ENCODE data around the gene NDUFAB1. TPM values are rescaled to one million over a fixed set of nuclear protein-coding genes. Genes with fewer than 3 reads are reported as not detected.
"Not testable (repeated sequence)": the region's sequence is repeated elsewhere in the genome, so short reads cannot be mapped to it uniquely, and the experiment has no call there.

The NDUFAB1 gene
- total and polyA plus RNA-seq, 2 donors from 2014 or later: 66.6 to 374 TPM

DNA sequence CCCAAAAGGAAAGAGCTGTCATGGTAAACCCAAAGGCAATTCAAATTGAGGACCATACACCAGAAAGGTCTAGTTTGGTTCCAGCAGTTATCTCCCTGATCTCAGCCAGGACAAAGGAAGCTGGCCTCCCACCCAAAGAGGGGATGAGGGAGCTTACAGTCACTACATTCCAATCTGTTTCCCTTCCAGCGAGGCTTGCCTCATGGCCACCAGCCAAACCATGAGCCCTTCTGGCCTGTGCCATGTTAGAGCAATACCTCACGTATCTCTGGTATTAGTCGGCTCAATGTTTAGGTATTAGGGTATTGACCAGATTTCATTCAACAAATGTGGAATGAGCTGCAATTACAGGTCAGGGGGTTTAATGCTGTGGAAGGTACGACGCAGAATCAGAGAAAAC, 8.4 kb downstream of the NDUFAB1 start:
- DNase-seq (no peak), FAIRE-seq (no peak)
- Histone ChIP-seq H3K9ac (ENCODE audit: low read length in 3 of 3) (no peak overlapping the region), H3K27ac (ENCODE audit: low read depth in 2 of 2, low read length in 2 of 2) (no peak overlapping the region), H3K27me3 (ENCODE audit: control insufficient read depth, insufficient read depth, low read length) (no peaks in the 10 kb centered on the region), H3K9me3 (ENCODE audit: control insufficient read depth in 2 of 3, insufficient read depth in 1 of 3, low read length in 3 of 3) (no peaks in the 10 kb centered on the region), H3K4me1 (ENCODE audit: control insufficient read depth in 2 of 3, insufficient read depth in 2 of 3, low read depth in 1 of 3, low read length in 3 of 3) (no peaks in the 10 kb centered on the region), H3K4me3 (ENCODE audit: low read length in 3 of 3) (no peak overlapping the region), H3K36me3 (ENCODE audit: control insufficient read depth in 2 of 3, insufficient read depth in 3 of 3, low read length in 3 of 3) (peaks cover 7 to 59% (median 41%) of the 10 kb centered on the region in 3 donors)
- no peak for TF ChIP-seq CTCF (IDR thresholded peaks at IDR 0.05; ENCODE audit: borderline replicate concordance, extremely low read depth, insufficient read depth)
- intact Hi-C loops (cut with DNase I): no loop called here

DNA sequence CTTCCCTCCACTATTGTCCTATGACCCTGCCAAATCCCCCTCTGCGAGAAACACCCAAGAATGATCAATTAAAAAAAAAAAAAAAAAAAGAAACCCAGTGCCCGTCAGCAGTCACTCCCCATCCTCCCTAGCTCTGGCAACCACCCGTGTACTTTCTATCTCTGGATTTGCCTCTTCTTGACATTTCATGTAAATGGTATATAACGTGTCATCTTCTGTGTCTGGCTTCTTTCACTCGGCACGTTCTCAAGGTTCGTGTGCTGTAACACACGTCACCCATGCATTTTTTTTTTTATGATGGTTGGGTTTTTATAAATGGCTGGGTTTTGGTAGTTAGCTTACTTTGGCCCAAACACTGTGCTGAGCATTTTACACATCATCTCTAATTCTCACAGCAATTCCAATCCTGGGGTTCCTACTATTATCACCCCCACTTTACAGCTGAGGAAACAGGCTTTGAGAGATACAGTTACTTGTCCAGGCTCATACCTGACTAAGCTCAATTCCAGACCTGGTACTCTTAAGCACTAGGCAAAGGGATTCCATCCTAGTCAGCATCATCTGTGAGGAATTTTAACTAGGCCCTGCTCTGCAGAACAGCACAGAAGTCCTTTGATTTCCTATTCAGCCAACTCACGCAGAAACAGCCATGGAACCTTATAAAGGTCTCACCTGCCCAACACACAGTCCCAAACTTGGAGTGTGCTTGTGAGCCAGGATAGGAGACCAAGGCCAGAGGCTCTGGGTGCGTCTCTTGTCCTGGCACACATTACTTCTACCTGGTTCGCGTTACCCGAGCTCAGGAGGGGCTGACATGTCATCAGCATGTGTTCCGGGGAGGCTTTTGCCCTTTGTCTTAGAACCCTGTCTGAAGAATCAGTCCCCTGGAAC, 11.7 kb downstream of the NDUFAB1 start:
- TF ChIP-seq CTCF (IDR thresholded peaks at IDR 0.05; ENCODE audit: borderline replicate concordance, extremely low read depth, insufficient read depth): no peak
- Histone ChIP-seq H3K27me3 (ENCODE audit: control insufficient read depth, insufficient read depth, low read length) (no peaks in the 10 kb centered on the region), H3K36me3 (ENCODE audit: control insufficient read depth in 2 of 3, insufficient read depth in 3 of 3, low read length in 3 of 3) (peaks cover 9 to 54% (median 36%) of the 10 kb centered on the region in 3 donors), H3K4me1 (ENCODE audit: control insufficient read depth in 2 of 3, insufficient read depth in 2 of 3, low read depth in 1 of 3, low read length in 3 of 3) (no peaks in the 10 kb centered on the region), H3K4me3 (ENCODE audit: low read length in 3 of 3) (no peak overlapping the region), H3K27ac (ENCODE audit: low read depth in 2 of 2, low read length in 2 of 2) (no peak overlapping the region), H3K9ac (ENCODE audit: low read length in 3 of 3) (no peak overlapping the region), H3K9me3 (ENCODE audit: control insufficient read depth in 2 of 3, insufficient read depth in 1 of 3, low read length in 3 of 3) (no peaks in the 10 kb centered on the region)
- intact Hi-C loops (cut with DNase I): no loop called here
- DNase-seq: no peak
- FAIRE-seq: no peak

DNA sequence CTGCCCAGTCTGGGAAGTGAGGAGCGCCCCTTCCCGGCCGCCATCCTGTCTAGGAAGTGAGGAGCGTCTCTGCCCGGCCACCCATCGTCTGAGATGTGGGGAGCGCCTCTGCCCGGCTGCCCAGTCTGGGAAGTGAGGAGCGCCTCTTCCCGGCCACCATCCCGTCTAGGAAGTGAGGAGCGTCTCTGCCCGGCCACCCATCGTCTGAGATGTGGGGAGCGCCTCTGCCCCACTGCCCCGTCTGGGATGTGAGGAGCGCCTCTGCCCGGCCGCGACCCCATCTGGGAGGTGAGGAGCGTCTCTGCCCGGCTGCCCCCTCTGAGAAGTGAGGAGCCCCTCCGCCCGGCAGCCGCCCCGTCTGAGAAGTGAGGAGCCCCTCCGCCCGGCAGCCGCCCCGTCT, 12.8 kb downstream of the NDUFAB1 start:
- H3K9ac ChIP-seq (ENCODE audit: low read length in 3 of 3); intact Hi-C loops (cut with DNase I); H3K9me3 ChIP-seq (ENCODE audit: control insufficient read depth in 2 of 3, insufficient read depth in 1 of 3, low read length in 3 of 3); H3K27ac ChIP-seq (ENCODE audit: low read depth in 2 of 2, low read length in 2 of 2); H3K4me3 ChIP-seq (ENCODE audit: low read length in 3 of 3); H3K27me3 ChIP-seq (ENCODE audit: control insufficient read depth, insufficient read depth, low read length); DNase-seq; H3K4me1 ChIP-seq (ENCODE audit: control insufficient read depth in 2 of 3, insufficient read depth in 2 of 3, low read depth in 1 of 3, low read length in 3 of 3); FAIRE-seq: not testable (repeated sequence)
- H3K36me3 ChIP-seq (ENCODE audit: control insufficient read depth in 2 of 3, insufficient read depth in 3 of 3, low read length in 3 of 3): peaks cover 13 to 58% (median 36%) of the 10 kb centered on the region in 3 donors

GRCh38 chr16:23581764-23582163, 14.4 kb downstream of the NDUFAB1 start:
- no peak overlapping the region for H3K4me3 ChIP-seq (ENCODE audit: low read length in 3 of 3)
- H3K27me3 ChIP-seq (ENCODE audit: control insufficient read depth, insufficient read depth, low read length): no peaks in the 10 kb centered on the region
- intact Hi-C loops (cut with DNase I): no loop called here
- no peak overlapping the region for H3K9ac ChIP-seq (ENCODE audit: low read length in 3 of 3)
- no peak overlapping the region for H3K27ac ChIP-seq (ENCODE audit: low read depth in 2 of 2, low read length in 2 of 2)
- no peaks in the 10 kb centered on the region for H3K9me3 ChIP-seq (ENCODE audit: control insufficient read depth in 2 of 3, insufficient read depth in 1 of 3, low read length in 3 of 3)
- TF ChIP-seq CTCF (IDR thresholded peaks at IDR 0.05; ENCODE audit: borderline replicate concordance, extremely low read depth, insufficient read depth): no peak
- H3K36me3 ChIP-seq (ENCODE audit: control insufficient read depth in 2 of 3, insufficient read depth in 3 of 3, low read length in 3 of 3): peaks cover 13 to 57% (median 31%) of the 10 kb centered on the region in 3 donors
- FAIRE-seq (no peak), DNase-seq (no peak)
- no peaks in the 10 kb centered on the region for H3K4me1 ChIP-seq (ENCODE audit: control insufficient read depth in 2 of 3, insufficient read depth in 2 of 3, low read depth in 1 of 3, low read length in 3 of 3)

Data from kidney (tissue), 14 donors.